Activated B cell treated with CpG ODN at 0.5 μM for 24 hours (primary cell): Measurements from ENCODE around the gene COQ8A. TPM values are rescaled to one million over a fixed set of nuclear protein-coding genes. Genes with fewer than 3 reads are reported as not detected.

Experiments
- ATAC-seq: fragments of 200-7000 bp; cut with Tn5 transposase; one replicate; pipeline ENCODE4 v1.10.0; 2021; ENCODE audit warnings: low read depth, mild to moderate bottlenecking, moderate library complexity
- CTCF ChIA-PET: fragments of 350-600 bp; sonication (Branson Sonifier 250); formaldehyde crosslinking; loops from one replicate; lab custom pipeline; 2021; ENCODE audit warnings: antibody characterized with exemption; lab: Charles Lee
- POLR2A ChIA-PET: fragments of 350-600 bp; sonication (Branson Sonifier 250); formaldehyde crosslinking; loops from one replicate; lab custom pipeline; 2021; ENCODE audit warnings: antibody characterized with exemption; lab: Charles Lee
- DNase-seq: peaks from one replicate; pipeline ENCODE4 v3.0.0; 2022
- H3K27ac Mint-ChIP-seq: one replicate; pipeline ENCODE4 v1.8.0; 2020; ENCODE audit warnings: mixed read lengths
- H3K27me3 Mint-ChIP-seq: one replicate; pipeline ENCODE4 v1.8.0; 2021; ENCODE audit warnings: mixed read lengths
- H3K36me3 Mint-ChIP-seq: one replicate; pipeline ENCODE4 v1.8.0; 2021; ENCODE audit warnings: low read depth, mixed read lengths
- H3K4me1 Mint-ChIP-seq: one replicate; pipeline ENCODE4 v1.8.0; 2021; ENCODE audit warnings: mixed read lengths
- H3K4me3 Mint-ChIP-seq: one replicate; pipeline ENCODE4 v1.8.0; 2020; ENCODE audit warnings: mild to moderate bottlenecking, mixed read lengths
- H3K9me3 Mint-ChIP-seq: one replicate; pipeline ENCODE4 v1.8.0; 2020; ENCODE audit warnings: mixed read lengths
- intact Hi-C: fragments of 100-400 bp; cut with micrococcal nuclease; formaldehyde crosslinking; loops from one replicate; pipeline ENCODE4 v1.15.1; 2024
- total RNA-seq: library from RNA; stranded (reverse); gene quantifications from 2 replicates; pipeline ENCODE4 v1.2.3, GENCODE V29; 2022
- TF ChIP-seq, protein P1 (sequence below): fragments of 200-600 bp; IDR thresholded peaks from one replicate; pipeline ENCODE4 v1.8.0; 2022; ENCODE audit warnings: antibody characterized with exemption, mild to moderate bottlenecking

Gene COQ8A
- total RNA-seq, 1 donor from 2014 or later: 28.5 TPM

DNA sequence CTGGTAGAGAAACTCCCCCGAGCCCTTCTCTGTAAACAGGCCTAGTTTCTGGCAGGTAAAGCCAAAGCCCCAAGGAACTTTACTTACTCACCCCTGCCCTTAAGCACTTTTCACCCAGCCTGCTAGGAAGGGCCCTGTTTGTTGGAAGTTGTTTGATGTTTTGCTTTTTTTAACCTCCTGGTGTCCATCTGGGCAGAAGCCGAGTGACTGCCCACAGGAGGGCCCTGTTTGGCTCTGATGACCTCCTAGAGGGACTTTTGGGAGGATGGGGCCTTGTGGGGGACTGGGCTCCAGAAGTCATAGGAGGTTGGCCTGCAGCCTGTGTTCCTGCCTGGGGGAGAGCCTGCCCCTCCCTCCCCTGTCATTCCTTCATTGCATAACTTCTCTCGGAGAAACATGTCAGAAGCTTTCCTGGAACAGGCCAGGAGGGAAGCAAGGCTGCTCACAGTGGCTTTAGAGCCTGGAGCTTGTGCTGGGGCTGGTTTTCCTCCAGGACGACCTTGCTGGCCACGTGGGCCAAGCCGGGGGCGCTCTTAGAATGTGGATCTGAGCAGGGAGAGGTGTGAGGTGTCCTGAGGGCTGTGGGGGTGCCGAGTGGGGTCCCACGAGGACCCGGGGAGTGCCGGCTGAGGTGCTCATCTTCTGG lies 33.9 kb downstream of the COQ8A start:
- ATAC-seq (no peak), DNase-seq (no peak)
- TF ChIP-seq, protein P1, sequence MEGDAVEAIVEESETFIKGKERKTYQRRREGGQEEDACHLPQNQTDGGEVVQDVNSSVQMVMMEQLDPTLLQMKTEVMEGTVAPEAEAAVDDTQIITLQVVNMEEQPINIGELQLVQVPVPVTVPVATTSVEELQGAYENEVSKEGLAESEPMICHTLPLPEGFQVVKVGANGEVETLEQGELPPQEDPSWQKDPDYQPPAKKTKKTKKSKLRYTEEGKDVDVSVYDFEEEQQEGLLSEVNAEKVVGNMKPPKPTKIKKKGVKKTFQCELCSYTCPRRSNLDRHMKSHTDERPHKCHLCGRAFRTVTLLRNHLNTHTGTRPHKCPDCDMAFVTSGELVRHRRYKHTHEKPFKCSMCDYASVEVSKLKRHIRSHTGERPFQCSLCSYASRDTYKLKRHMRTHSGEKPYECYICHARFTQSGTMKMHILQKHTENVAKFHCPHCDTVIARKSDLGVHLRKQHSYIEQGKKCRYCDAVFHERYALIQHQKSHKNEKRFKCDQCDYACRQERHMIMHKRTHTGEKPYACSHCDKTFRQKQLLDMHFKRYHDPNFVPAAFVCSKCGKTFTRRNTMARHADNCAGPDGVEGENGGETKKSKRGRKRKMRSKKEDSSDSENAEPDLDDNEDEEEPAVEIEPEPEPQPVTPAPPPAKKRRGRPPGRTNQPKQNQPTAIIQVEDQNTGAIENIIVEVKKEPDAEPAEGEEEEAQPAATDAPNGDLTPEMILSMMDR: no peak
- Mint-ChIP-seq H3K4me1 (peaks cover 5% of the 10 kb centered on the region), H3K36me3 (peaks cover 54% of the 10 kb centered on the region), H3K4me3 (no peak overlapping the region), H3K27me3 (no peaks in the 10 kb centered on the region), H3K9me3 (peaks cover 6% of the 10 kb centered on the region), H3K27ac (no peak overlapping the region)
- ChIA-PET POLR2A (no interaction called here), CTCF (no interaction called here)
- intact Hi-C loops: no loop called here

DNA sequence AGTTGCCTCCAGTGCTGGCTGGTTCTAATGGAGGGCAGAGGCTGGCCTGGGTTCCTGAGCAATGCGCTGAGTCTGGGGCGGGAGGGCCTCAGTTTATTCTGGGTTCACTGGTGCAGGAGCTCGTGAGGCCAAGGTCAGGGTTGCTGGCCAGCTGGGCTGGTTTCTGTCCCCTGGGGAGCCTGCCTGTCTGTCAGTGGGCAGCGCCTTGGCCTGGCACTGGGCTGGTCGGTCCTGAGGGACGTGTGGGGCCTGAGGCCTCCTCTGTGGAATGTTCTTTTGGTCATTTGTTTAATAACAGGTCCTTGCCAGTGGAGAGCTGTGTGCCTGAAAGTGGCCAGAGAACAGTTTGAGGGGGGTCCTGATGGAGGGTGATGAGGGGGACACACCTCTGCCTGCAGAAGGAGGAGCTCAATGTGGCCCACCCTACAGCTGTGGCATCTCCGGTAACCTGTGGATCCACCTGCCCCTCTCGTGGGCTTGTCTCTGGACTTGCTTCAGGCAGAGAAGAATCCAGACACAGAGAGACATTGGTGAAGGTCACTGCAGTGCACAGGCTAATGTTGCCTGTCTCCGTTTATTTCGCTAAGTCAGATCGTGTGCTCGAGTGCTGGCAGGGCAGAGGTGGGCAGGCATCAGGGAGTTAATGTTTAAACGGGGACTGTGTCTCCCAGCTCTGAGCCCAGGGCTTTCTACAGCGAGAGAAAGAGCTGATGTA lies 34.6 kb downstream of the COQ8A start:
- ChIA-PET POLR2A (no interaction called here), CTCF (no interaction called here)
- H3K4me3 Mint-ChIP-seq: no peak overlapping the region
- H3K27me3 Mint-ChIP-seq: no peaks in the 10 kb centered on the region
- no peak for DNase-seq
- H3K9me3 Mint-ChIP-seq: peaks cover 6% of the 10 kb centered on the region
- intact Hi-C loops: no loop called here
- no peak for ATAC-seq
- peaks cover 5% of the 10 kb centered on the region for H3K4me1 Mint-ChIP-seq
- no peak overlapping the region for H3K27ac Mint-ChIP-seq
- H3K36me3 Mint-ChIP-seq: peaks cover 50% of the 10 kb centered on the region
- TF ChIP-seq, protein P1: no peak

DNA sequence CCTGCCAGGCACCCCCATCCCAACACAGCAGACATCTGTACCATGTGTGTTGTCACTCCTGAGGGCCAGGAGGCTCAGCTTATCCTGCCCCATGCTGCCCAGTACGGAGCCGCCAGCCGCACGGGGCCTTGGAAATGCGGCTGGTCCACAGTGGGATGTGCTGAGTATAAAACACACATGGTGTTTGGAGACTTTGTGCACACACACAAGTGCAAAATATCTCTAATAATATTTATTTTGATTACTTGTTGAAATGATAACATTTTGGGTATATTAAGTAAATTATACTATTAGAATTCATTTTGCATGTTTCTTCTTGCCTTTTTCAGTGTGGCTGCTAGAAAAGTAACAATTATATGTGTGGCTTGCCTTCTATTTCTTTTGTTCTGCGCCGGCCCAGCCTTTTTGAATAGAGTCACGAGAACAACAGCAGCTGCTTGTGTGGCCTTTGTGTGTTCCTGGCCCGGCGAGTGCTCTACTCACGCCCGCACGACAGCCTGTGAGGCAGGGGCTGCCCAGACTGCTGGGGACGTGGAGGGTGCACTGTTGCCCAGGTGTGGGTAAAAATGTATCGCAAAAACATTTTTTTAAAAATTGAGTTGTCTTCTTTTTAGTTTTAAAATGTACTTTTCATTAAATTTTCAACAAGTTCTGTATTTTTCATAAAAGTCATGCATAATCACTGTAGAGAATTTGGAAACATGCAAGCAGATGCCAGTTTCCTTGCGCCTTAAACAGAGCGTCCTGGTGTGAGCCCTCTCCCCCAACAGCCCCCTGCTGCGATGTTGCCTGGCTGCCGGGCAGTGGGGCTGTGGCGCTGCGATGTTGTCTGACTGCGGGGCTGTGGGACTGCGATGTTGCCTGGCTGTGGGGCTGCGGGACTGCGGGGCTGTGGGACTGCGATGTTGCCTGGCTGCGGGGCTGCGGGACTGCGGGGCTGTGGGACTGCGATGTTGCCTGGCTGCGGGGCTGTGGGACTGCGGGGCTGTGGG lies 35.5 kb downstream of the COQ8A start:
- Mint-ChIP-seq H3K4me1 (peaks cover 5% of the 10 kb centered on the region), H3K4me3 (no peak overlapping the region), H3K9me3 (peaks cover 6% of the 10 kb centered on the region), H3K27ac (no peak overlapping the region), H3K27me3 (no peaks in the 10 kb centered on the region), H3K36me3 (peaks cover 43% of the 10 kb centered on the region)
- ATAC-seq (no peak), DNase-seq (no peak)
- intact Hi-C loops: no loop called here
- TF ChIP-seq, protein P1: no peak
- ChIA-PET POLR2A (no interaction called here), CTCF (no interaction called here)

DNA sequence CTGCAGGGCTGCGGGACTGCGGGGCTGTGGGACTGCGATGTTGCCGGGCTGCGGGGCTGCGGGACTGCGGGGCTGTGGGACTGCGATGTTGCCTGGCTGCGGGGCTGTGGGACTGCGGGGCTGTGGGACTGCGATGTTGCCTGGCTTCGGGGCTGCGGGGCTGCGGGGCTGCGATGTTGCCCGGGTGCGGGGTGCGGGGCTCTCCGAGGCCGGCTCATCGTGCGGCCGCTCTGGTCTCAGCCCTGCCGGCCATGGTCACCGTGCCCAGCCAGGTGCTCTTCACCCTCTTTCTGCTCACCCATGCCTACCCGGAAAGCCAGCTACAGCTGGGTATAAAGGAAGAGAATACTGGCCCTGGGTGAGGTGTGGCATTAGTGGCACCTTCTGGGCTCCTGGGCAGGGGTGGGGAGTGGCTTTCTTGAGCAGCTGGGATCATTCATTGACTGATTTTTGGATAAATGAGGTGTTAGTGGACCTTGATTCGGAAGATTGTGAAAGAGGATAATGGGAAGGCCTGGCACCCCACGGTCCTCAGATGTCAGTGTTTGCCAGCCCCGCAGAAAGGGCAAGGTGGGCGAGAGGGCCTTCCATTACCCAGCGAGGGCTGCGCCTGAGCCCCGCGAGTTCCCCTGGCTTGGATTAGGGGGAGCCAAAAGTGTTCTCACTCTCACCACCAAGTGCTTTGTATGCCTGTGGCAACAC lies 36.3 kb downstream of the COQ8A start:
- H3K4me1 Mint-ChIP-seq: peaks cover 5% of the 10 kb centered on the region
- DNase-seq (no peak), ATAC-seq (no peak)
- H3K27ac Mint-ChIP-seq: no peak overlapping the region
- peaks cover 6% of the 10 kb centered on the region for H3K9me3 Mint-ChIP-seq
- ChIA-PET CTCF (no interaction called here), POLR2A (no interaction called here)
- intact Hi-C loops: no loop called here
- H3K36me3 Mint-ChIP-seq: peaks cover 41% of the 10 kb centered on the region
- TF ChIP-seq, protein P1: no peak
- H3K4me3 Mint-ChIP-seq: no peak overlapping the region
- H3K27me3 Mint-ChIP-seq: no peaks in the 10 kb centered on the region
